GM19351 (cell line): ENCODE data around the gene RAB30.
"Not testable (repeated sequence)": the region's sequence is repeated elsewhere in the genome, so short reads cannot be mapped to it uniquely, and the experiment has no call there.

Experiments
- ATAC-seq: cut with Tn5 transposase; IDR thresholded peaks from one replicate; pipeline ENCODE4 v1.9.1; 2021; ENCODE audit warnings: mild to moderate bottlenecking, moderate library complexity; ENCODE audit not compliant: unreplicated experiment

The RAB30 gene

DNA sequence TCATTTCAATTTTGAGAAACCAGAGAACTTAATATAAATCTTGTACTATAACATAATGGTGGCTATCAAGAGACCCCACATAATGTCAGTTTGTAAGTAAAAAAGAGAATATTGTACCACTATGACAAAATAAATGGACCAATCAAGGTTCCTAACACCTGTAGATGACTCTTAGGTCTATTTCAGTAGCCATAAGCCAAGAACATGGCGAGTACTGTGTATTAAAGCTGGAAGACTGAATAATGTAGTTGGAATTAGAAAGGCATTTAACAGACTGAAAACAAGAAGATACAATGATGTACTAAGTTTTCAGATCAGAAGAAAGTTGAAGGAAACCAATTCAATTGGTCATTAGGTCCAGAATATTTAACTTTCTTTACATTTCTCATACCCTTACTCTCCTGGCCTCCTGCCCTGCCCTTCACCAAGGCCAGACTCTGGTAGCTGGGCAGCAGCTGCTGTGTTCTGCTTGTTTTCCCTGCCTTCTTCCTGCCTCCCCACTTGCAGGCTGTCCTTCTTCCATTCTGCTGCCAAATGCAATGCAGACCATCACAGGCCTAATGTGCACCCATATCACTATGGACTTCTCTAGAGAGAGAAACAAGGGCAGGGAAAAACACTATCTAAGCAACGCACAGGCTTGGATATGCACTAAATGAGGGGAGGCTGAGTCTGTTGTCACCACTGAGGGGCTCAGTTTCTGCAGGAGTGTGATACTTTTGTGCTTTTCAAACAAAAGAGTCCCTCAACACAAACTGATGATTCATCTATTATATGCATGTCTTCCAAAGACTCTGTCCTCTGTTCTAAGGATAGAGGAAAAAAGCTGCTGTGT, 60.1 kb downstream of the RAB30 start:
- ATAC-seq, result no peak

DNA sequence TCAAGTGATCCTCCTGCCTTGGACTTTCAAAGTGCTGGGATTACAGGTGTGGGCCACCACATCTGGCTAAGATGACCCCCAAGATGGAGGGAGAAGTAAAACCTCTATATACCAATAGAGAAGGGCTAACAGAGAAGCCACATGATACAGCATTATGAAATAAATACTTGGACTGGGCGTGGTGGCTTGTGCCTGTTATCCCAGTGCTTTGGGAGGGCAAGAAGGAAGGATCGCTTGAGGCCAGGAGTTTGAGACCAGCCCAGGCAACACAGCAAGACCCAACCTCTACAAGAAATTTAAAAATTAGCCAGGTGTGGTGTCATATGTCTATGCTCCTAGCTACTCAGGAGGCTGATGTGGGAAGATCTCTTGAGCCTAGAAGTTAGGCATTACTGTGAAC, 61.7 kb downstream of the RAB30 start:
- ATAC-seq, result no peak

DNA sequence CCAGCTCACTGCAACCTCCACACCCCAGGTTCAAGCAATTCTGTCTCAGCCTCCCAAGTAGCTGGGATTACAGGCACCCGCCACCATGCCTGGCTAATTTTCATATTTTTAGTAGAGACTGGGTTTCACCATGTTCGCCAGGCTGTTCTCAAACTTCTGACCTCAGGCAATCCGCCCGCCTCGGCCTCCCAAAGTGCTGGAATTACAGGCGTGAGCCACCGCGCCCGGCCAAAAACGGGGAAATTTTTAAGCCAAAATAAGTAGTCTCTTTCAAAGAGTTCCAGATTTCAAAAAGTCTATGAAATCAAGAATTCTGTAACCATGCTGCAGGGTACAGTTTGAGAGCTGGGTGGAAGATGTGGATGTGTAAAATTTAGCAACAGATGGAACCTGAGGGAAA, 62.6 kb downstream of the RAB30 start:
- ATAC-seq, result not testable (repeated sequence)

DNA sequence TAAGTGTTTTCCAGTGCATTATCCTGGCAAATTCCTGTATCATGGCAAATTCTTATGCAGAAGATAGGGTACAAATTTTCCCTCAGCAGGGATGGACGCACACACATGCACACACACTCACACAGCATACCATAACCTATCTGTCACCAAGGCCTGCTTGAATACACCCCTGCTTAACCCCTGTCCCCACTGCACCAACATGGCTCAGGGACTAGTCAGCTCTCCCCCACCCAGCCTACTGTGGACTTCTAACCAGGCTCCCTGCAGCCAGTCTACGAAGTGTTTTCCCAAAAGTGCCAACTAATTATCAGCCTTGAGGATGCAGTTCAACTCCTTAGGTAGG, 63.1 kb downstream of the RAB30 start:
- no peak for ATAC-seq

DNA sequence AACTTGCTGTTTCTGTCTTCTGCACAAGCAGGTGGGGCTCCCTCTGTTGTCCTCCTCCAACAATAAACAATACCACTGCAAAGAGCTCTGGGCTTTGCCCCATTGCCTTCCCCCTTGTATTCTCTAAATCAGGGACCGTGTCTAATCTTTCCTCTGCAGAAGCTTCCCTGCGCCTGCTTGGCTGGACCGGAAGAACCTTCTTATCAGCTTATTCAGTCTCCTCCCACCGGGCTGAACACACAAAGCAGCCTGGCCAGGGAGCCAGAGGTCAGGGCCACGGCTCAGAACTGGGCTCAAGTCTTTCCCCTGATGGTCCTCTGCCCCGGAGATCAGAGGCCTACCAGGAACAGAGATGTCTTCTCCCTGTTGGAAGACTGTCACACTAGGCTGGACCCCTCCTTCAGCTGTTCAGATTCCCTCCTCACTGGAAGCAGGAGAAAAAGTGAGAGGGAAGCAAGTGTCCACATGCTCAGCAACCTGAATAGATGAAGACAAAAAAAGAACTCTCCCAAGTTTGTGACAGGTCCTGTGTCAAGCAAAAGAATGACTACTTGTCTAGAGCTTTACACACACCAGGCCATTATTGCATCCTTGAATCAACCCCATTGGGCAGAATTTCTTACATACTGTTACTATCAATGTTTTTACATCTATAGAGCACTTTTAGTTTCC, 63.7 kb downstream of the RAB30 start:
- no peak for ATAC-seq

DNA sequence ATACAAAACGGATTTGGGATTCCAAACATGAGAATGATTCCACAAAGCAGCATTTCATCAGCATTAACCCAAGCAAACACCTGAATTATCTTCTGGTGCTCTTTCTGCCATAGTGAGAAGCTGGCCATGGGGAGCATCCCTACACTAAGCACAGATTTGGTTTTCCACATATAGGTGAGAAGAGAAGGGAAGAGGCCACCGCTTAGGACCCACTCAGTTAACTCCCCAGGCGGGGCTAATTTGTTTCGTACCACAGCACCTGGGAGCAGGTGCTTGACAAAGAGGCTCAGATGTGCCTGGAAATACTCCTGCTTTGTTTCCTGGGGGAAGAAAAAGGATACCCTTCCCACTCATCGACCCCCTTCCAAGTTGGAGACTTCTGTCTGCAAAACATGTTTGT, 64.2 kb downstream of the RAB30 start:
- ATAC-seq, result no peak

DNA sequence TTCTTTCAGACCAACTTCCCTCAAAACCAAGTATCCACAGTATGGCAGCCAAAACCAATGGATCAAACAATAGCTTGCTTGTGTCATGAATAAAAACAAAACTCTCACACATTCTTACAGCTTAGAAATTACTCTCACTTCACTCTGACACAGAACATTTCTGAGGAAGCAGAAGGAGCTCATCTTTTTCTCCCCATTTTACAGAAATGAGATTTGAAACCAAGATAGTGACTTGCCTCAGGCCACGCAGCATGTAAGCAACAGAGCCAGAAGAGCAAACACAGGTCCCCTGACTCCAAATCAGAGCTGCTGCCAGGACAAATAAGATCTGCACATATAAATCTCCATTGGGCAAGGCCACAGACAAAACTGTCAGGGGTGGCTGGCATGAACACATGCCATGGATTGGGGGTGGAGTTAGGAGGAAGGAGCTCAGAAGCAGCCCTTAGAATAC, 64.8 kb downstream of the RAB30 start:
- ATAC-seq, result peak; percentile 90

DNA sequence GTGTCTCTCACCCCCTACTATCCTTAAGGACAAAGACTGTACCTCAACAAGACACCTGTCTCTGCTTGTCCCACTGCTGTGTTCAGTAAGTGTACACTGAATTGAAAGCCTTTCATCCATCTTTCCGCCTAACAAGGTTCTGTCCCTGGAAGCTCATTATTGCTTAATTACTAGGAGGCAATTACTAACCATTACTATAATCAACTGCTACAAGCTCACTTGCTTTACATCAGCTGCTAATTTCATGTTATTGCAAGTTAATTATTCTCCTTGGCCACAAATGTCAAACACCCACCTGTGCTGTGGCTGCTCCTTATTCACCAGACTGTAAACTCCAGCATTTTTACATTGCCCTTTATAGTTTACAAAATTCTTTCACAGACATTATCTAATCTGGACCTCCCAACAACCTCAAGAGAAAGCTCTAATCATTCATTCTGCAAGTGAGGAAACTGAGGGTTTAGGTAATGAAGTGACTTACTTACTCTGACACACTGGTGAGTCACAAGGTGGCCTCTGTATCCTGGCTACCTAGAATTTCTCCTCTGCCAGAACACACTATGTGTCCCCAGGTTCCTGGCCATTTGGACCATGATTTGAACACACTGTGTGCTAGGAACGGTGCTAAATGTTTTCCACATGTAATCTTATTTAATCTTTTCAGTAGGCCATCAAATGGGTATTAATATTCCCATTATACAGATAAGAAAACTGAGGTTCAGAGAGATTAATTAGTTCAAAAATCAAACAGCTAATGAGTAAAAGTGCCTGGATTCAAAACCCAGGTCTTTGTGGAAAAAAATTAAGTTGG, 66.7 kb downstream of the RAB30 start:
- no peak for ATAC-seq

DNA sequence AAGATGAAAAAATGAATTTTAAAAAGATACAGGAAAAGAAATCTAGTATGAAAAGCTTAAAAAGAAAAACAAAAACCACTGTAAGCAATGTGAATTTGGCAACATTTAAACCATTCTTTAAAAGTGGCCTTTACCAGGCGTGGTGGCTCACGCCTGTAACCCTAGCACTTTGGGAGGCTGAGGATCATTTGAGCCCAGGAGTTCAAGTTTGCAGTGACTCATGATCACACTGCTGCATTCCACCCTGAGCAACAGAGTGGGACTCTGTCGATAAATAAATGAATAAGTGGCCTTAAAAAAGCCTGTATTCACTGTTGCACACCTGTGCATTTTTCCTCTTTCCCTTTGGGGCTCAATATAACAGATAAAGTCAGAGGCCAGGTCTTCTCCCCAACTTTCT, 69.2 kb downstream of the RAB30 start:
- no peak for ATAC-seq

DNA sequence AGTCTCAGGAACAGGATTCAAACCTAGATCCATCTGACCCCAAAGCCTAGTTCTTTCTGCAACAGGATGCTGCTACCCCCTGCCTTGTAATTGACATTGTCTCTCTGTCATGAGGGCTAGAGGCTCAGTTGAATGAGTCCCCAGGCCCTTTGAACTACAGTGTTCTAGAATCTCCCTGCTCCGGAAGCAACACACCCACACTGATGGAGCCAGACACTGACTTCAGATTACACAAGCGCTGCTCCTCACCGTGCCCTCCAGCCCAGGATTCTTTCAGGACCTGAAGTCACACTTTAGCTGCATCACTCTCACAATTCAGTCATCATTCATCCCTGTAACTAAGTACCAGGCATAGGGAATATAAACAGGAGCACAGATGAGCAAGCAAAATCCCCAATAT, 69.6 kb downstream of the RAB30 start:
- no peak for ATAC-seq

DNA sequence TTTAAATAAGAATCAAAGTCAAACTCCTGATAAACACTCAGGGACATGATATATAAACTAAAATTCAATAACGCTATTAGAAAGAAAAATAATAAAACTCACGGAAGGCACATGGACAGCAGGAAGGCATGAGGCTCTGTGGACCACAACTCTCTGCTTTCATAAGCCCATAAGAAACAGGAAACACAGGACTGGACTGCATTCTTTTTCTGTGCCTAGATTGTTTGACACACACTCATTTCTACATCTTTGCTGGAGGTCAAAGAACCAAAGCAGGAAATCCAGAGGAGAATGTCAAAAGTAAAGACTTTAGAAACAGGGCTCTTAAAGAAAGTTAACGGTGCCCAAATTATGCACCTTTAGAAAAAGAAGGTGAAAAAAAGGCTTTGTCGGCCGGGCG, 71.3 kb downstream of the RAB30 start:
- ATAC-seq, result no peak

DNA sequence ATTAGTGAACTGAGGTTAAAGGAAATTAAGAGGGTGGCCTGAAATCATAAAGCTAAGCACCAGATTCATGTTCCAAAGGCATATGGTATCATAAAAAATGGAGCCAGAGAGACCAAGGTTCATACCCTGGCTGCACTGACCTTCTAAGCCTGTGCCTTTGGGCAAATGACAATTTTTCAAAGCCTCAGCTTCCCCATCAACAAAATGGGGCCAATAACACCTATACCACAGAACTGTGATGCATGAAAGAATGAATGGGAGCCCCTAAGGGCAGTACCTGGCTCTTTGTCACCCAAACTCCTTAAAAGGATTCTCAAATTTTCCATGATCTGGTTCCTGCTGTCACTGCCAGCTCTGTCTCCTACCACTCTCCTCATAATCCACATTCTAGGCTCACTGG, 72.5 kb downstream of the RAB30 start:
- no peak for ATAC-seq

DNA sequence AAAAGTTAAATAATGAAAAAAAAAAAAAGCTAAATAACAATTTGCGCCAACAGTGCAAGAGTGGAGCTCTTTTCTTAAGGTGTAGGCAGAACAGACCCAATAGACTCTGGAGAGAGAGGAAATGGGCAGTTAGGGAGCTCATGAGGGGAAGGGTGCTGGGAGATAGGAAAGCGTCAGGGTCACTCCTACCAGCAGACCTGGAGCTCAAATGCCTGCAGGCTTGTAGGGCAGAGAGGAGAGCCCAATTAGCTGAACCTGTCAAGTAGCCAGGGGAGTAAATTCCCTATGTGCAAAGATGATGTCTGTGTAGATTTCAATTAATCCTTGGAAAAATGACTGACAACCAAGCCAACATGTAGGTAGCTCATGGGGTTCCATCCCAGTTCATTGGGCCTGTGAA, 73.0 kb downstream of the RAB30 start:
- ATAC-seq, result no peak

DNA sequence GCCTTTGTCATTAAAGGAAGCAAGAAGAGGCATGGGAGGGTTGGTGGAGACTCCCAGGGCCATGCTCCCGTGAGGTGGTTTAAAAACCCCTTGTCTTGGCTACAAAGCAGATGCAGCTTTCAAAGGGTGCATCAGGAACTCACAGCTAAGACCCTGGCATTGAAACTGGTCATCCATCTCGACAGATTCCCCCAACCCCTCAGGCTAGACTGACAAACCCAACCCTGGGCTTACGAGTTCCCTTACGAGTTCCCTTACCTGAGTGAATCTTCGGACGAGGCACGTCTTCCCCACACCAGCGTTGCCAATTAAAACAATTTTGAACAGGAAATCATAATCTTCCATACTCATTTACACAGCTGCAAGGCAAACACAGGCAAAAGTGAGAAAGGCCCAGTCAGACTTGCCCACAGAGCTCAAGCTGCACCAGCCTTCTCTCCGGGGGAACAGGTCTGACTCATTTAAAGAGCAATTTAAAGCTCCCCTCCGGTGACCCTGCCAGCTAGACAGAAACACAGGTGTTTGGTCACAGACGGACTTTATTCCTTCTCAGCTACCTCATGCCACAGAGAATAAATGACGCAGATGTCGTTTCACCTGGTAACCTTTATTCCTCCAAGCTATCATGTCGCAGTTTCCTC, 74.6 kb downstream of the RAB30 start:
- peak; percentile 92 for ATAC-seq

DNA sequence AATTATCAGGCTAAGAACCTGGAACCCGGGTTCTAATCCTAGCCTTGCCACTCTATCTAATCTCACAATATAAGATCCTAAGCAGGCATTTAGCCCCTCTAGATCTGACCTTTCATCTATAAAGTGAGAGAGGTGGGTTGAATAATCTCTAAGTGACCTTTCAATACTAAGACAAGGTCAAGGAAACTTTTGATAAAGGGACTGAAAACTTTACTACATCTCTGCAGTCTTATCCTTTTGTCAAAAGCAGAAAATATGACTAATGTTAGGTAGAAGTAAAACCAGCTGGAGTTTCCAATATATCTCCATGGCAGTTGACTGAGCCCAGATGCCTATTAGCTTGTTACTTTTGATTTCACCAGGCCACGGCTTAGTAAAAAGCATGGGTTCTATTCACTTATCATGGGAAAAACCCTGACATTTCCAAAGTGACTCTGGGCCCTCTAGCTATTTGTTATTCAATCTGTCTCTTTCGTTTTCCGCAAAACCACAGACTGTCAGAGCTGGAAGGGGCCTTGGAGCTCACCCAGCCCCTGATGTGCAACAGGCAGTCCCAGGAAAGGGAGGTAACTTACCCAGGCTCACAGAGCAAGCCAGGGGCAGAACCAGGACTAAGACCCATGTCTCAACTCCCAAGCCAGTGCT, 75.8 kb downstream of the RAB30 start:
- ATAC-seq, result peak; percentile 35

DNA sequence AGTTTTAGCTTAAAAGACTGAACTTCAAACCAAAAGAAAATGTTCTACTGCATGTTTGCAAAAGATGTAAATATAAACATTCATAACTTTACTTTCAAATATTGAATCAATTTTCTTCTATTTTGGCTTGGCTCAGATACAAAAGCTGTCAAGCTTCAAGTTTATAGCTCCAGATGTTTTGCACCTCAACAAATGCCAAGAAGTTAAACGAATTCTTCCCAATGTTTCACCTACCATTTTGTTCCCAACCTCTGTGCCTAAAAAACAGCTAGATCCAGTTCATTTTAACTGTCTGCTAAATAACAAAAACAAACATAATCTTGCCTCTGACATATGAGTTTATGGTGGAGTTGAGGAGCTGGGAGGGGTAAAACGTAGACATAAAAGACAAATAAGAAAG, 76.5 kb downstream of the RAB30 start:
- no peak for ATAC-seq

DNA sequence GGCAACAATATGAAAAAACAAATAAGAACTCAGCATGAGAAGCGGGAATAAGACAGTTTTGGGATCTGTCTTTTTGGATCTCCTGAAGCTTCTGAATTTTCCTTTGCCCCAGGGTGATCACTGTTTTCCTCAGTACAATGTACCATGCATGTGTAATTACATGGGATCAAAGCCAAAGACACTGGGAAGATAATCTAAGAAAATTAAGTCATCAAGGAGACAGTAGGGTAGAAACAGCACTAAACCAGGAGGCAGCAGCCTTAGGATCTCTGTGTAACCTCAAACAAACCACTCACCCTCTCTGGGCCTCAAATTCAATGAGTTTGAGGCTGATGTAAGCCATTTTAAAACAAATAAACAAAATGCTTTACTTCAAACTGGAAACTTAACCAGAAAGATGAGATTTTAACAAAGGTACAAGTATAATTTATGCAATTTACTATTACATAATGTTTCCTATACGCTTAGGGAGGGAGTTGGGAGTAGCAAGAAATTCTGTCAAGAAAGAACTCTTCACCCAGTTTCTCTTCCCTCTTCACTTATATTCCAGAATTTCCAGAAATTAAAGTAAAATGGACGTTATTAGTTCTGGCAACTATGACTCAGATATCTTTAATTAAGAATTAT, 77.0 kb downstream of the RAB30 start:
- no peak for ATAC-seq

DNA sequence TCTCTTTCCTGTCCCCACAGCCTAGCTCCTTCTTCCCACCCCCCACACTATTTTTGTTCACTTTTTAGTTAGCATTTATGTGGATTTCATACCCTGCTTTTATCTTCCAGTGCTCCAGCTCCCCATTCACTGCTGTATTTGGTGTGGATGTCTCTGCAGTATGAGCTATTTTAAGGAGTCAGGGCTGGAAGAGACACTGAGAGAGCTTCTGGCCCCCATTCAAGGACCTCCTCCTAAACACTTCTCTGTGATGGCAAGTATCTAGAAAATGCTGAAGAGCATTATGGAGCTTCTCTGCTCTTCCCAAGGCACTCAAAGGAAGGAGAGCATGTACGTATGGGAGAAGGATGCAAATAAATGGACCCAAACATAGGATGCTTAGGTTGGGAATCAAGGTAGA, 79.5 kb downstream of the RAB30 start:
- no peak for ATAC-seq

DNA sequence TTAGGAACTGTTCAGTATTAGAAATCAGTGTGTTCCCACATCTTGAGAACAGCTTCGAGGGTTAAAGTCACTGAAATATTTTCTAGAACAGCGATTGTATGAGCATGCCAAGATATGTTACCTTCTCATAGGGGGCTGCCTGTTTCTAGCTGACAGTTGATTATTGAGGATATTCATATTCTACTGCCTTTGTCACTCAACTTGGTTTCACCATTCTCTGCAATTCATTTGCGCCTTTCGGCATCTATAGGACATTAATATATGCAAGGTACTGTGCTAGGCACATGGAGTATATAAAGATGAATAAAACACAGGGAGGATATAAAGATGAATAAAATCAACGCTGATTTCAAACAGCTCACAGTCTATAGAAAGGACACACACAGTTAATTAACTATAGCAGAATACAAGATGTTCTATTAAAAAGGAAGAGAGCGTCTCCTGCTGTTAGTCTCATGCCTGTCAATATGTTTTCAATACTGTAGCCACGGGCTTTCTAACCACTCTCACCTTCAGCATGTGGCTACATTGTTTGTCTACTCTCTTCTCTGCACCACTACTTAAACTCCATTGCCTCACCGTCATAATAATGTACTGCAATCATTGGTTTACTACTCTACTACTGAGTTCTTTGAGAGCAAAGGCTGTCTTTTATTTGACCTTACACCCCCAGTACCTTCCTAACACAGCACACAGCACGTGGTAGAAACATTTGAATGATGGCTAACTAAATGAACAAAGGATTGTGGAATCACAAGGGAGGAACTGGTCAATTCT, 81.9 kb downstream of the RAB30 start:
- no peak for ATAC-seq
